Measurements from ENCODE around the gene CPNE9.
A peak's percentile ranks its signal among the peaks of the same experiment; 100 is the strongest.

Gene CPNE9

DNA sequence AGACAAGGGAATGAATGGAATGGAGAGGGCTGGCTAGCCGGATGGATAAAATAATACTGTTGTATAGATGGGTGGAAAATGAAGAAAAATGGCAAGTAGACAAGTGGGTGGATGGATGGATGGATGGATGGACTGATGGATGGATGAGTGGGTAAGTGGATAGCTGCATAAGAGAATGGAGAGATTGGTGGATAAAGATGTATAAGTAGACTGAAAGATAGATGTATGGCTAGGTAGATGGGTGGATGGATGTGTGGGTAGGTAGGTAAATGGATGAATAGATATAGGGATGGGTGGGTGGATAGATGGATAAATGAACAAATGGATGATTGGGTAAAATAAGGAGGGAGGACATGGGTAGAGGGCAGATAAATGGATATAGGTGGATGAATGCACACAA lies 13.9 kb downstream of the CPNE9 start:
- no peak for DNase-seq

DNA sequence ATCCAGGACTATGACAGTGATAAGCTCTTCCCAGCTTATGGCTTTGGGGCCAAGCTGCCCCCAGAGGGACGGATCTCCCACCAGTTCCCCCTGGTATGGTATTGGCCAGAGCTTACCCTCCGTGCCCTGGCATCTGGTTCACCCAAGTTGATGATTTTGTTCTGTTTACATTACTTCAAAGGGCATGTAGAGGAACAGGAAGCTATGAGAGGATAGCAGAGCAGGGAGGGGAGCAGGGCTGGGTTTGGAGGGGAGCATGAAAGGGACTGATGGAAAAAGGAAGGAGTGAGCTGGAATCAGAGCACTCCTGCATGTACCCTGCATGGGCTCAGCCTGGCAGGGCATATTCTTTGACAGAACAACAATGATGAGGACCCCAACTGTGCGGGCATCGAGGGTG lies 14.5 kb downstream of the CPNE9 start:
- no peak for DNase-seq

DNA sequence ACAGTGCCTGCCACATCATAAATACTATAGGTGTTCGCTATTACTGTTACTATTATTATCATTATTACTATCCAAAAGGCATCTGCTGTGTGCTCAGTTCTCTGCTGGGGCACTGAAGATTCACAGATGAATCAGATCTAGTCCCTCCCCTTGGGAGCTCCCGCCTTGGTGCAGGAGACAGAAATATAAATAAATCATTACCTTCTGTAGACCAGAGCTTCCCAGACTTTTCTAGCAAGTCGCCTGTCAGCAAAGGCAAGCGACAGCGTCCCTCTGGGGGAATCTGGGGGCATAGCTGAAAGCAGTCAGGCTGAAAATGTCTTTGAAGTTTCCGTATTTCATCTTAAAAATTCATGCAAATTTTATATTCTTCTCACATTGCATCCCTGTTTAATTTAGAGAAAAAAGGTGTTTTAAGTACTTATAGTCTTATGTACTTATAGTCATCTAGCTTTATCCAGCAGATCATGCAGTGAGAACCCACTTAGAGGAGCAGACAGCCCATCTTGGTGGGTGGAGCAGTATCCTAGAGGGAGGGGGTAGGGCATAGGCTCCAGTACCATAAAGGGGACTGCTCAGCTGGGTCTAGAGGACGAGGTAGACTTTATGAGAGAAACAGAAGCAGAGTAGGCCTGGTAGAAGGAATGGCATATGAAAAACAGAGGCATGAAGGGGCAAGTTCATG lies 17.5 kb downstream of the CPNE9 start:
- no peak for DNase-seq

DNA sequence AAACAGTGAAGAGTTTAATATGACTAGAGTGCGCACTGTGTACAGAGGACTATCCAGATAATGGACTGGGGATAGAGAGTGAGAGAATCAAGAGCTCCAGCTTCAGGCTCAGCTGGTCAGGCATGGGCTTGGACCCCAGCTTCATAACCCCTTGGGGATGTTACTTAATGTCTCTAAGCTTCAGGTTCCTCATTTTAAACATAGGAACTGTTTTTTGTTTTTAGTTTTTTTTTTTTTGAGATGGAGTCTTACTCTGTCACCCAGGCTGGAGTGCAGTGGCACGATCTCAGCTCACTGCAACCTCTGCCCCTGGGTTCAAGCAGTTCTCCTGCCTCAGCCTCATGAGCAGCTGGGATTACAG lies 18.0 kb downstream of the CPNE9 start:
- no peak for DNase-seq

DNA sequence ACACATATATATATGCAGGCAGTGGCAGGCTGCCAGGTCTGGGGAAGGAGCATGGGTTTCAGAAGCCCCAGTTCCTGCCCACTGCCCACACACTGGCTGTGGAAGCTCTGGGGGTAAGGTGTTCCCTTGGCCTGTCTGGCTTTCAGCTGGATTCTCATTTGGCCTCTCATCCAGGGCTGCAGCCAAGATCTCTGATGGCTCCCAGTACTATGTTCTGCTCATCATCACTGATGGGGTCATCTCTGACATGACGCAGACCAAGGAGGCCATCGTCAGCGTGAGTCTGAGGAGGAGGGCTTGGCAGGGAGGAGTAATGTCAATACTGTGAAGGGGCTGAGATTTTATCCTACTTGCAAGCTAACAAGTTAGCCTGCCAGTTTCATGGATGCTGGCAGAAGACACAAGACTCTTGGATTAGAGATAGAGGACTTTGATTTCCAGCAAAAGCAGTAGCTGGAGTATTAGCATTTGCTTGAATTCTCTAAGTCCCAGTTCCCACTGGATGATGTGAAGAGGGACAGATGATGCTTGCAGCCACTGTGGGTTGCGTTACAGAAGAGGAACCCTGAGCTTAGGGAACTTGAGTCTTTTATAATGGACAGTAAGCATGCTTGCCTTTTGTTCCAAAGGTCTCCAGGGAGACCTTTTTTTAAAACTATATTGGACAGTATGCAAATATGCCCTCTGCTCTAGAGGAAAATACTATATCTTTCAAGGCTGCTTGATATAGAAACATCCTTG lies 22.3 kb downstream of the CPNE9 start:
- no peak for DNase-seq

DNA sequence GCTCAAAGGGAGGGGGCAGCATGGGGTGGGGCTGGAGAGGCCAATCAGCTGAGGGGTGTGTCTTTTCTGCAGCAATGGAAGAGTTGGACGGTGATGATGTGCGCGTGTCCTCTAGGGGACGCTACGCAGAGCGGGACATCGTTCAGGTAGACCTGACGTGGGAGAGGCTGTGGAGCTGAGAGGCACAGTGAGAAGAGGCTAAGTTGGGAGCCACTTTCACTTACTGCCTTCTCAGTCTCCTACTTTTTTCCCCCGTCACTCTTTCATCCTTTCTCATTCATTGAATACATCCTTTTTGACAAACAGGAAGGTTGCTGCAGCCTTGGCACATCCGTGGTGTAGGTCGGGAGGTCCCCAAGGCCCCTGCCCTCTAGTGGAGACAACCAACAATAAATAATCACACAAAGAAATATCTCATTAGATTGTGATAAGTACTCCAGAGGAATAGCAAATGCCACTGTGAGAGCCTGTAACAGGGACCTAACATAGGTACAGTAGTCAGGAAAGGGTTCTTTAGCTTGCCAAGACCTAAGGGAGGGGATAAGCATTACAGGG lies 23.5 kb downstream of the CPNE9 start:
- DNase-seq: peak; percentile 55

DNA sequence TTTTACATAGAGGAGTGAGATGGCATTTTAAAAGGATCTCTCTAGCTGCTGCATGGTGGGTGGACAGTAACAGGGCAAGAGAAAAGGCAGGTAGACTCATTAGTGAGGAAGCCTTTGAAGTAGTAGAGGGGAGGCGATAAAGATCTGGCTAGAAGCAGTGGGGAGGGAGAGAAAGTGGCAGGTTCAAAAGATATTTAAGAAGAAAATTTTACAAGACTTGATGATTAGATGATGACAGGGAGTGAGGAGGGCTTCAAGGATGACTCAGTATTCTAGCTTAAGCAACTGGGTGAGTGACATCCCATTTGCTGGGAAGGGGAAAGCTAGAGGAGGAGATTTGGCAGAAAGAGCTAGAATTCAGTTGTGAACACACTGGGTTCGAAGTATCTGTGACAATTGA lies 24.1 kb downstream of the CPNE9 start:
- DNase-seq: no peak

DNA sequence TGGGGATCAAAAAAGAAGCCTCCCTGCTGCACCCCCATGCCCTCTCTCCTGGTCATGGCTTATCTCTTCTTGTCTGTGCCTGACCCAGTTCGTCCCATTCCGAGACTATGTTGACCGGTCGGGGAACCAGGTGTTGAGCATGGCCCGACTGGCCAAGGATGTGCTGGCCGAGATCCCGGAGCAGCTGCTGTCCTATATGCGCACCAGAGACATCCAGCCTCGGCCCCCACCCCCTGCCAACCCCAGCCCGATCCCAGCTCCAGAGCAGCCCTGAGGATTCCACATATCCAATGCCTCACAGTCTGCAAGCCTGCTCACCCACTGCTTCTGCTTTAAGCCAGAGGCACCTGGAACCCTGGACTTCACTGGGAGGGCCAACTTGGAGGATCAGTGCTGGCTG lies 25.8 kb downstream of the CPNE9 start:
- DNase-seq: no peak

DNA sequence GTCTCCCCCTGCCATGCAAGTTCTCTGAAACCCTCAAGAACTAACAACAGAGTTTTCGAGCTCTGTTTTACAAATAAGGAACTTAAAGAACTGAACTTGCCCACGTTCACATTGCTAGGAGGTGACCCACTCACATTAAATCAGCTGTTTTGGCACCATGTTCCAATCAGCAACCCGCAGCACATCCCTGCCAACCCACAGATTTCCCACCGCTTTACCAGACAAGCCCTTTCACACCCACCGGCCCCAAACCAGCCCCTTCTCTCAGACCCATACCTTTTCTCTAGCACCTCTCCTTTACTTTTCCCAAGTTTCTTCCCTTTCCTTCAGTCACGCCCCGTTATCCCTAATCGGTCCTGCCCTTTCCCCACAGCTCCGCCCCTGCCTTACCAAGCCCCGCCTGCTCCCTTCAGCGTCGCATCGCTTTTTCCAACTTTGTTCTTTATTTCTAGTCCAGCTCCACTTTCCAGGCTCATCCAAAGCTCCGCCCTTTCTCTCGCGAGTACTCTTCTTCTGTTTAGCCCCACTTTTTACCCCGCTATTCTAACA lies 27.1 kb downstream of the CPNE9 start:
- DNase-seq: no peak

DNA sequence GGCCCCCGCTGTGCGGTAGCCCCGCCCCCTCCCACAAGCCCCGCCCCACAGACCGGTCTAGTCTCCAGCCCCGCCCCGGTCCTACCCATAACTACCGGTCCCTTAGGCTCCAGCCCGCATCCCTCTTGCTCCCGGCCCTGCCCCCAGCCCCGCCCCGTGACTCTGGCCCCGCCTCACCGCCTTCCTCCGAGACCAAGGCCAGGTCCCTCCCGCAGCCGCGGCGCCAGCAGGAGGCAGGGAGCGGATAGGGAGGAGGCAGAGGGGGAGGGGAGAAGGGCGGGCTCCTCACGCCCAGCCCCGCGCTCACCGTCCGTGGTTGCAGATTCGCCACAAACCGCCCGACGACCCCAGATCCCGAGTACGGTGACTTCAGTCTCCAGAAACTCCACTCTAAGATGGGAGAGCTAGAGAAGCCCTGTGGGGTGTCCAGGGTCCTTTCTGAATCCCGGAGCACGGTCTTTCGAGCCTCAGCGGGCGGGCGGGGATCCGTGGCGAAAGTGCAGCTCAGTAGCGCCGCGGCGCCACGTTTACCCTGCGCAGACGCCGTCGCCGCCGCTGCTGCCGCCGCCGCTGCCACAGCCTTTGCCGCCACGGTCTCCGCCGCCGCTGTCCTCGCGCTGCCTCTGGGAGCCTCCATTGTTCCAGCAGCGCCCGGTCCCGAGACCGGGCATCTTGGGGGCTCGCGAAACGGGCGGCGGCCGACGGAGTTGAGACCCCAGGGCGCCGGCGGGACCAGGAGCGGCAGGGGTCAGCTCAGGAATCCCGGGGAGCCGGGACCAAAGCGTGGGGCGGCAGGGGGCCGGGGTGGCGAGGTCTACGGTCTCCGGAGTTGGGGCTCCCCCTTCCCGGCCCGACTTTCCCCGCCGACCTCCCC lies 27.8 kb downstream of the CPNE9 start, which contains the start of gene BRPF1:
BRPF1 (plus strand) TSS at position 530 of the 874 bp plus-strand sequence. CDS start 2,406 bp downstream, outside the sequence.
- DNase-seq: peak; percentile 100

DNA sequence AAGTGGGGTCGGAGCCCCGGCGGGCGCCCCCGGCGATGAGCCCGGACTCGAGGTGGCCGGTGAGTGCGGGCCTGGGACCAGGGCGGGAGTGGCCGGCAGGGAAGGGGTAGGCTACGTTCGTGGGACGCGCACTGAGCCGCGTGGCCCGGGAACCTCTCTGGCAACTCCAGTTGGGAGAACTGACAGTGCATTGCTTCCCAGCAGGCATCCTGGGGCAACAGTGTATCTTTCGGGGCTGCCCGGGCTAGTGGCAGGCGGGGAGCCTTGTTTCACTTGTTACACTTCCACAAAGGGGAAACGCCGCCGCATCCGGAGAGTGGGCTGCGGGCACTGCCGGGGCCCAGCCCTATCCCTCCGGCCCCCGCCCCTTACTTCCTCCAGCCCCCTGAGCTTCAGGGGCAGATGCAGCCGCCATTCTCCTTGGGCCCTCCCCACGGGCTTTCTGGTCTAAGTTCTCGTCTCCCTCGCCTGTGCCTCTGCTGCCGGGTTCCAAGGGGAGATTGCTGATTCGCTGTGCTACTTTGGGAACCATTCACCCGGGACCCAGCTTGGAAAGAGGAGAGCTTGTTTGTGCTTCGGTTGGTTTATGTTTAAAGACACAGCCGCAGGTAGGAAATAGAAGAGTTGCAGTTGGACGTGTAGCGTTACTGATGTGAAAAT lies 28.6 kb downstream of the CPNE9 start:
- DNase-seq: peak; percentile 35

DNA sequence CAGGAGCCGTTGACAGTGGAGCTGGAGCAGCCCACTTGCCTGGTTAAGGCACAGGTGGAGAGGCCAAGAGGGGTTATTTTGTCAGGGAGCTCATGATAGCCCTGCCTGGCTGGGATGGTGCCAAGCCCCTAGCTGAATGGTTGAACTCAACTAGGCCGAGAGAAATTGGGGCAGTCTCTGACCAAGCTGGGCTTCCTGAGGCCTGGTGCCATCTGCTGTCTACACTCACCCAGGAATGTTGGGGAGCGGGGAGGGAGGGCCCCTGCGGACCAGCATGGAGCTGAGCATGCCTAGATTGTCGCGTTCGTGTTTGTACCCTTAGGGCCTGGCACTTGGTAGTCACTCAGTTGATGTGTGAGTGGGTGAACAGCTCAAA lies 29.1 kb downstream of the CPNE9 start:
- DNase-seq: no peak

DNA sequence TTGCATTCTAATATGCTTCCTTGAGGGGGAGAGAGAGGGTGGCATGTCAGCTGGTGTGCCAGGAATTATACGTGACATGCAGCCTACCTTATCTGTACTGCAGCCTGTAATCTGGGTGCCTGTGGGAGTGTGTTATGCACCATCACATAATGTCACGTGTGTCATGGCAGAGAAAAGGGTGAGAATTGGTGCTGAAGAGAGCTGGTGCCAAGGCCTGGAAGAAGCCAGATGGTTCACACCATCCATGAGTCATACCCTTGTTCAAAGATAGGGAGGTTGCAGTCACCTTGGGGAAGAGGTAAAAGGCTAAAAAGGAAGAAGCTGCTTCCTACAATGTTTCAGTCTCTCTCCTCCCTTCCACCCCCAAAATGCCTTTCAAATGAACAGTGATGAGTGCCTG lies 33.2 kb downstream of the CPNE9 start:
- DNase-seq: no peak

DNA sequence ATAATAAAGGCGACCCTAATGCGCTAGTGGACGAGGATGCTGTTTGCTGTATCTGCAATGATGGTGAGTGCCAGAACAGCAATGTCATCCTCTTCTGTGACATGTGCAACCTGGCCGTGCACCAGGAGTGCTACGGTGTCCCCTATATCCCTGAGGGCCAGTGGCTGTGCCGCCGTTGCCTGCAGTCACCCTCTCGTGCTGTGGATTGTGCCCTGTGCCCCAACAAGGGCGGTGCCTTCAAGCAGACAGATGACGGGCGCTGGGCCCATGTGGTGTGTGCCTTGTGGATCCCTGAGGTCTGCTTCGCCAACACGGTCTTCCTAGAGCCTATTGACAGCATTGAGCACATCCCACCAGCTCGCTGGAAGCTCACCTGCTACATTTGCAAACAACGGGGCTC lies 35.5 kb downstream of the CPNE9 start:
- DNase-seq: no peak

DNA sequence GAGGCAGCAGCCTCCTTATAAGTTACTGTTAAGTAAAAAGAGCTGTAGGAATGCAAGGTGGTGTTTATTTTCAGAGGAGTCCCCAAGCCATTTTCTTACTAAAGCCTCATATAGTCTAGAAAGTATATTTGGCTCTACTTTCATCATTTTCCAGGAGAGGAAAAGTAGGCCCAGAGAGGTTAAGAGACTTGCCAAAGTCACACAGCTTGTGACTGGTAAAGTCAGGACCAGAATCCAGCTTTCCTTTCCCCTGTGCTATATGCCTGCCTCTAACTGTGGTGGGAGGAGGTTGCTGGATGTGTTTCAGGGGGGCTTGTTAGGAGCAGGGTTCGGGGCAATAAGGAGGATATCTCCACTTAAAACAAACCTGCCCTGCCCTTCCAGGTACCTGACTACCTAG lies 38.9 kb downstream of the CPNE9 start:
- DNase-seq: no peak

DNA sequence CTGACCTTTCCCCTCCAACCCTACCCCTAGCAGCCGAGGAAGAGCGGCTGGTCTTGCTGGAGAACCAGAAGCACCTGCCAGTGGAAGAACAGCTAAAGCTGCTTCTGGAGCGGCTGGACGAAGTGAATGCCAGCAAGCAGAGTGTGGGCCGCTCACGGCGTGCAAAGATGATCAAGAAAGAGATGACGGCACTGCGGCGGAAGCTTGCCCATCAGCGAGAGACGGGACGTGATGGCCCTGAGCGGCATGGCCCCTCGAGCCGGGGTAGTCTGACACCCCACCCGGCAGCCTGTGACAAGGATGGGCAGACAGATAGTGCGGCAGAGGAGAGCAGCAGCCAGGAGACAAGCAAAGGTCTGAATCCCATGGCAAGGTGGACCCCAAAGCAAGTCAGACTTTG lies 39.9 kb downstream of the CPNE9 start:
- no peak for DNase-seq

DNA sequence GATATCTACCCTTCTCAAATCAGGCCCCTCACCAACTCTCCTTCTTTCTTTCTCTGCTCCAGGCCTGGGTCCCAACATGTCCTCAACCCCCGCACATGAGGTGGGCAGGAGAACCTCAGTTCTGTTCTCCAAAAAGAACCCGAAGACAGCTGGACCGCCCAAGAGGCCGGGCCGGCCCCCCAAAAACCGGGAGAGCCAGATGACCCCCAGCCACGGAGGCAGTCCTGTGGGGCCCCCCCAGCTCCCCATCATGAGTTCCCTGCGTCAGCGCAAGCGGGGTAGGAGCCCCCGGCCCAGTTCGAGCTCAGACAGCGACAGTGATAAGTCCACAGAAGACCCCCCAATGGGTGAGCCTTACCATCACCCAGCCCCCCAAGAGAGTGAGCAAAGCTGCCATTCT lies 40.5 kb downstream of the CPNE9 start:
- no peak for DNase-seq

DNA sequence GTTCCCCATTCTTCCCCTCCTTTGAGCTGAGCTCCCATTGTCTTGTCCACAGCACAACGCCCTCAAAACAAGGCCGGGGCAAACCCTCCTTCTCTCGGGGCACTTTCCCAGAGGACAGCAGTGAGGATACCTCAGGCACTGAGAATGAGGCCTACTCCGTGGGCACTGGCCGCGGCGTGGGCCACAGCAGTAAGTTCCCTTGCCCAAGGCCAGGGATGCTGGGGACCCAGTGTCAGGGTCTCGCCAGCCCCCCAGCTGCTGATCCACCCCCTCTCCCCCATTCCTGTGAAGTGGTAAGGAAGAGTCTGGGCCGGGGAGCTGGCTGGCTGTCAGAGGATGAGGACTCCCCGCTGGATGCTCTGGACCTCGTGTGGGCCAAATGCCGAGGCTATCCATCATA lies 41.9 kb downstream of the CPNE9 start:
- no peak for DNase-seq

DNA sequence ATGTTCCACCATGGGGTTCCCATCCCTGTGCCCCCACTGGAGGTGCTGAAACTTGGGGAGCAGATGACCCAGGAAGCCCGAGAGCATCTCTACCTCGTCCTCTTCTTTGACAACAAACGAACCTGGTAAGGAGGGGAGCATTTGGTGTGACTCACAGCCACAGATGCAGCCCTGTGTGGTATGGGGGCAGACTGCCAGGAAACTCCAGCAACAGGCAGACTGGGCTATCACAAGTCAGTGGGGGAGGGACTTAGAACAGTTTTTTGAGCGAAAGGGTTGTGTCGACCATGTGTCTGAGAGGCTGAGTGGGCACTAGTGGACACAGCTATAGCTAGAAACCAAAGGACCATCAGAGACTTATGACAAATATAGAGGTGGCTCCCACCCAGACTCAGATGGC lies 42.7 kb downstream of the CPNE9 start:
- no peak for DNase-seq

DNA sequence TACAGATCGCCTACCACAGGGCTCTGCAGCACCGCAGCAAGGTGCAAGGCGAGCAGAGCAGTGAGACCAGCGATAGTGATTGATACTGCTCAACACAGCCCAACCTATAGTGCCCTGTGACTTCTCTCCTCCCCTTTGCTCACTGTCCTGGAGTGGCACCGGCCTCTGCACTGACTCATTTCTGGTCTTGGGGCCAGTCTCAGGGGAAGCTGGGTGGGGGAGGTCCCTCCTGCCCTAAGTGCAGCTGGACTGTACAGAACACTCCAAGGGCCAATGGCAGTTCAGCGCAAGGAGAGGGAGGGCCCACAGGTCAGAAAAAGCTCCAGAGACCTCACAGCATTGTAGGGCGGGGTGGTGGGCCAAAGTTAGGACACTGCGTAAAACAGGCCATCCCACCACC lies 43.6 kb downstream of the CPNE9 start:
- DNase-seq: no peak

DNA sequence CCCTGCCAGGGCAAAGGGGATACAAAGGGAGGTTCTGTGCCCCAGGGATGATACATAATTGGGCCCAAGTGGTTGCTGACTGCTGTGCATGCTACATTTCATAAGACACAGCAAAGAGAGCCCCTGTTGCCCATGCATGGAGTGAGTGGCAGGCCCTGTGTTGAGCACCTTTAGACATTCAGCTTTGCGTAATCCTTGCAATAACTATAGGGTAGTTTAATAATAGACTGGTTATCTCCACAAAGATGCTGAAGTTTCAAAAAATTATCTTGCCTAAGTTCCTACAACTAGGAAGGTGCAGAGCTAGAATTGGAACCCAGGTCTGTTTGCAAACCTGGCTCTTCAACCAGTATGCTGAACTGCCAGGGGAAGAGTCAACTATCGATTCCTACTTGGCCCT lies 44.4 kb downstream of the CPNE9 start:
- DNase-seq: no peak

DNA sequence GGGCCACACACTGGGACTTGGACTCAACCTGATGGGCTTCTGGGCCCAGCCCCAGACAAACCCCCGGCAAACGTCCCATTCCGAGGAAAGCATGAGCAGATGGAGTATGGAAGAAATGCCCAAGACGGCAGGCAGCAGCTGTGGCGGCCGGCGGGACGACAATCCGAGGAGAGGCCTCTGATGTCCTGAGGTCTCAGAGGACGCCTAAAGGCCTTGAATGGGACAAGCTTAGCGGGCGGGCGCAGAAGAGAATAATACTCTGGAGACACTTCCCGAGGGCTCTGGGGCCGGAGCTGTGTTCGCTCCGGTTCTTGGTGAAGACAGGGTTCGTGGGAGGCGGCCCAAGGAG lies 45.6 kb downstream of the CPNE9 start:
- no peak for DNase-seq
